Measurements from ENCODE around the gene THEM4. TPM values are rescaled to one million over a fixed set of nuclear protein-coding genes. Genes with fewer than 3 reads are reported as not detected.

The THEM4 gene
- total and polyA plus RNA-seq, 2 of the 8 experiments (the other 6 are each of a cell fraction or from before 2014, with no cell fraction given) = 9.9 to 11.2 TPM

DNA sequence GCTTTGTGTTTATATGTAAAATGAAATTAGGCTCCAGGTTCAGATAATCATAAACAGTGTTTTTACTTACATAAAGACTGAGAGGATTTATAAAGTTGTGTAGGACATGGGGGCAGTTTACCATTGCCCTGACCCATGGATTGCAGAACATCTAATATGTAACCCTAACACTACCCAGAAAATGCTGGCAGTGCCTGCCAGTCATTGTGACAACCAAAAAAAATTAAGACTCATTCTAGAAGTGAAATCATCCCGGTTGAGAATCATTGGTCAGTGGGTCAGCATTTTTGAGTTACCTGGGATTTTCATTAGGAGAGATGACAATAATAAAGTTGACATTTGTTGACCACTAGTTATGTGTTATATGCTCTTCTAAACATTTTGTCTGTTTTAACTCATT lies 31.2 kb upstream of the THEM4 start:
- Histone ChIP-seq H2BK15ac (ENCODE audit: low read length) (no peak overlapping the region), H3K18ac (ENCODE audit: extremely low read depth, low read length) (no peak overlapping the region), H3K14ac (ENCODE audit: insufficient read length) (no peak overlapping the region), H3K9ac (replicated peaks in 1 of 4; ENCODE audit: extremely low read depth in 1 of 4, low read depth in 3 of 4, low read length in 3 of 4) (no peak overlapping the region), H3K4ac (replicated peaks; ENCODE audit: insufficient read length, low read depth, low read length) (no peak overlapping the region), H4K5ac (ENCODE audit: insufficient read length, low read depth, low read length) (no peak overlapping the region), H4K20me1 (replicated peaks in 1 of 2; ENCODE audit: control insufficient read depth in 1 of 2, insufficient read depth in 2 of 2, low read length in 2 of 2) (no peaks in the 10 kb centered on the region), H2BK12ac (ENCODE audit: low read depth, low read length) (no peak overlapping the region), H3K36me3 (ENCODE audit: control insufficient read depth in 2 of 4, insufficient read depth in 4 of 4, low read length in 3 of 4) (no peaks in the 10 kb centered on the region), H3K4me1 (replicated peaks in 1 of 4; ENCODE audit: control insufficient read depth in 3 of 4, insufficient read depth in 4 of 4, low read length in 3 of 4) (no peaks in the 10 kb centered on the region; a peak in 1 of 7 replicates), H2BK120ac (replicated peaks; ENCODE audit: low read depth, low read length) (no peak overlapping the region), H2BK20ac (ENCODE audit: low read length) (no peak overlapping the region), H3K4me3 (ENCODE audit: extremely low read depth in 1 of 4, insufficient read depth in 2 of 4, low read depth in 3 of 4, low read length in 4 of 4) (no peak overlapping the region), H2AFZ (ENCODE audit: low read length) (no peak overlapping the region), H3K4me2 (ENCODE audit: insufficient read depth in 1 of 2, low read depth in 2 of 2, low read length in 2 of 2) (no peak overlapping the region), H3K79me1 (ENCODE audit: low read depth, low read length) (no peaks in the 10 kb centered on the region), H3K27ac (ENCODE audit: low read depth, low read length) (no peak overlapping the region), H3K56ac (replicated peaks; ENCODE audit: insufficient read length, low read depth, low read length) (no peak overlapping the region), H3K23me2 (ENCODE audit: low read depth, low read length) (no peaks in the 10 kb centered on the region; the same call in 1 of the 2 replicates), H3K79me2 (ENCODE audit: control insufficient read depth in 1 of 2, insufficient read depth in 2 of 2, low read length in 2 of 2) (no peaks in the 10 kb centered on the region), H3K27me3 (replicated peaks in 1 of 4; ENCODE audit: control insufficient read depth in 3 of 4, extremely low read depth in 1 of 4, insufficient read depth in 3 of 4, low read length in 3 of 4) (no peaks in the 10 kb centered on the region), H3K23ac (ENCODE audit: insufficient read length) (no peak overlapping the region), H4K8ac (ENCODE audit: extremely low read depth, insufficient read depth, low read length) (no peak overlapping the region), H3K9me3 (ENCODE audit: insufficient read depth in 2 of 2, low read depth in 1 of 2, low read length in 1 of 2) (no peaks in the 10 kb centered on the region), H2BK5ac (ENCODE audit: low read depth, low read length) (no peak overlapping the region), H4K91ac (replicated peaks; ENCODE audit: insufficient read length, low read length) (no peak overlapping the region), H2AK5ac (ENCODE audit: low read depth, low read length) (no peak overlapping the region)
- ChIA-PET POLR2A (ENCODE audit: partially characterized antibody) (interaction anchor here (0.7 to 1.0 kb wide), 2 partner anchors 32 to 542 kb away, joined by 3 read pairs; no protein-coding TSS in a partner anchor), CTCF (ENCODE audit: partially characterized antibody) (interaction anchor here (0.6 to 2.2 kb wide), 7 partner anchors 51 to 106 kb away, joined by 3 to 8 read pairs (median 3); no protein-coding TSS in a partner anchor)
- FAIRE-seq (no peak), DNase-seq (ENCODE audit: low read depth in 1 of 2, low spot score in 2 of 2) (no peak)
- TF ChIP-seq NANOG (IDR thresholded peaks at IDR 0.05; ENCODE audit: insufficient read depth, low read depth, low read length, poor library complexity, severe bottlenecking) (no peak), SUZ12 (IDR thresholded peaks at IDR 0.05; ENCODE audit: low read length) (no peak), TAF7 (optimal IDR thresholded peaks at IDR 0.05; ENCODE audit: borderline replicate concordance, low read depth, low read length) (no peak), POLR2A (IDR thresholded peaks at IDR 0.05; ENCODE audit: control extremely low read depth in 1 of 2, low read depth in 2 of 2, low read length in 2 of 2) (no peak), ASH2L (IDR thresholded peaks at IDR 0.05; ENCODE audit: low read length) (no peak), SRF (IDR thresholded peaks at IDR 0.05; ENCODE audit: low read depth, low read length) (no peak)
- 85% methylated on average over 1 of the region's 1 CpG; no CpG with 5 or more reads in 1 of the 2 experiments for WGBS, 2 experiments (ENCODE audit: extremely low coverage in 1 of 2, insufficient coverage in 1 of 2, insufficient read length in 1 of 2, insufficient replicate concordance in 2 of 2, low coverage in 1 of 2, low lambda C conversion rate in 2 of 2, missing lambda C conversion rate in 1 of 2)
